Smooth muscle cell (in vitro differentiated cells): ENCODE measurements around the gene ECHDC1. TPM values are rescaled to one million over a fixed set of nuclear protein-coding genes. Genes with fewer than 3 reads are reported as not detected.
A peak's percentile ranks its signal among the peaks of the same experiment; 100 is the strongest.

Experiments
- DNase-seq: peaks from one replicate; lab custom pipeline; 2025; ENCODE audit not compliant: unreplicated experiment; lab: John Stamatoyannopoulos, UW
- H2AFZ ChIP-seq: fragments of 200-600 bp; sonication (generic); 2 replicates; pipeline ENCODE4 v1.6.0; 2016; ENCODE audit warnings: antibody characterized with exemption, low read depth, mild to moderate bottlenecking
- H3F3A ChIP-seq: fragments of 200-600 bp; sonication (generic); 2 replicates; pipeline ENCODE4 v1.6.0; 2017; ENCODE audit warnings: antibody characterized with exemption, low read depth
- H3K27ac ChIP-seq: fragments of 200-600 bp; sonication (generic); 2 replicates; pipeline ENCODE4 v1.5.1; 2016; ENCODE audit warnings: low read depth, mild to moderate bottlenecking
- H3K27me3 ChIP-seq: fragments of 200-600 bp; sonication (generic); 2 replicates; pipeline ENCODE4 v1.6.1; 2016; ENCODE audit warnings: low read depth, mild to moderate bottlenecking
- H3K36me3 ChIP-seq: fragments of 200-600 bp; sonication (generic); 2 replicates; pipeline ENCODE4 v1.5.1; 2016; ENCODE audit warnings: low read depth
- H3K4me1 ChIP-seq: fragments of 200-600 bp; sonication (generic); 2 replicates; pipeline ENCODE4 v1.5.1; 2016; ENCODE audit warnings: low read depth
- H3K4me2 ChIP-seq: fragments of 200-600 bp; sonication (generic); 2 replicates; pipeline ENCODE4 v1.6.0; 2016; ENCODE audit warnings: mild to moderate bottlenecking
- H3K4me3 ChIP-seq: fragments of 200-600 bp; sonication (generic); 2 replicates; pipeline ENCODE4 v1.5.1; 2016; ENCODE audit warnings: mild to moderate bottlenecking
- H3K79me2 ChIP-seq: fragments of 200-600 bp; sonication (generic); 2 replicates; pipeline ENCODE4 v1.6.0; 2016; ENCODE audit warnings: low read depth, mild to moderate bottlenecking
- H3K9ac ChIP-seq: fragments of 200-600 bp; sonication (generic); 2 replicates; pipeline ENCODE4 v1.6.0; 2016; ENCODE audit warnings: low read depth
- H3K9me3 ChIP-seq: fragments of 200-600 bp; sonication (generic); replicated peaks from 2 replicates; pipeline ENCODE4 v1.5.1; 2016; ENCODE audit warnings: low read depth
- H4K20me1 ChIP-seq: fragments of 200-600 bp; sonication (generic); 2 replicates; pipeline ENCODE4 v1.6.0; 2016; ENCODE audit warnings: low read depth
- CTCF ChIP-seq: fragments of 200-600 bp; sonication (generic); IDR thresholded peaks from 2 replicates; pipeline ENCODE4 v1.5.1; 2017; ENCODE audit warnings: borderline replicate concordance, mild to moderate bottlenecking, antibody characterized with exemption; ENCODE audit not compliant: insufficient read depth, poor library complexity, severe bottlenecking
- whole genome bisulfite sequencing: methylation state at CpG from one replicate; pipeline ENCODE4 v1.1.7; 2016; ENCODE audit warnings: low lambda C conversion rate; 5-methylcytosine and 5-hydroxymethylcytosine counted together
- polyA plus RNA-seq: library from polyadenylated mRNA; unstranded; fragments of >200 nt; fragmentation: Nextera tagmentation; extraction: Ambion mirVana; gene quantifications from 2 replicates; pipeline ENCODE4 v1.2.1, GENCODE V29; 2016
- total RNA-seq: library from RNA; depleted of rRNA; stranded (reverse); fragments of >200 nt; gene quantifications from 2 replicates; pipeline ENCODE4 v1.2.3, GENCODE V29; 2014

ECHDC1 gene
- total and polyA plus RNA-seq, 2 experiments from 2014 or later: 43.0 to 59.3 TPM

- Histone ChIP-seq H3K27ac (no peak overlapping the region), H3K36me3 (no peaks in the 10 kb centered on the region), H3K4me1 (no peaks in the 10 kb centered on the region), H3K9me3 (no peaks in the 10 kb centered on the region), H2AFZ (no peak overlapping the region), H3K9ac (no peak overlapping the region), H3K4me2 (no peak overlapping the region), H4K20me1 (peaks cover 33% of the 10 kb centered on the region), H3K27me3 (no peaks in the 10 kb centered on the region), H3K79me2 (peaks cover 32% of the 10 kb centered on the region), H3F3A (peaks cover 22% of the 10 kb centered on the region), H3K4me3 (no peak overlapping the region)
- TF ChIP-seq CTCF: no peak
- DNase-seq: no peak
- WGBS: 98% methylated on average over 1 of the region's 1 CpG
These were observed 37.7 kb downstream of the ECHDC1 start for GRCh38 chr6:127305741-127306140.

- no peak for DNase-seq
- Histone ChIP-seq H3K4me3 (no peak overlapping the region), H3K9ac (no peak overlapping the region), H3K9me3 (no peaks in the 10 kb centered on the region), H4K20me1 (peaks cover 36% of the 10 kb centered on the region), H3K27me3 (no peaks in the 10 kb centered on the region), H2AFZ (no peak overlapping the region), H3K4me2 (no peak overlapping the region), H3K27ac (no peak overlapping the region), H3F3A (peaks cover 29% of the 10 kb centered on the region), H3K79me2 (peaks cover 34% of the 10 kb centered on the region), H3K36me3 (no peaks in the 10 kb centered on the region), H3K4me1 (peaks cover 5% of the 10 kb centered on the region)
- TF ChIP-seq CTCF: no peak
- 95% methylated on average over 3 of the region's 3 CpGs for WGBS
These were observed 39.5 kb downstream of the ECHDC1 start for GRCh38 chr6:127303917-127304316.

GRCh38 chr6:127302728-127303660 is 40.4 kb downstream of the ECHDC1 start:
- Histone ChIP-seq H3K4me2 (peak overlapping the region; percentile 70), H3K4me3 (no peak overlapping the region), H3K4me1 (peaks cover 9% of the 10 kb centered on the region), H3F3A (peaks cover 30% of the 10 kb centered on the region), H3K9me3 (no peaks in the 10 kb centered on the region), H3K9ac (no peak overlapping the region), H3K36me3 (no peaks in the 10 kb centered on the region), H3K79me2 (peaks cover 38% of the 10 kb centered on the region), H3K27ac (peak overlapping the region; percentile 6), H3K27me3 (no peaks in the 10 kb centered on the region), H4K20me1 (peaks cover 36% of the 10 kb centered on the region), H2AFZ (no peak overlapping the region)
- 44% methylated on average over 6 of the region's 6 CpGs for WGBS
- no peak for DNase-seq
- peak; percentile 82 for TF ChIP-seq CTCF
